NT2/D1 (cell line): Measurements from ENCODE around the gene EPN1.

ENCODE experiments used
- SUZ12 ChIP-seq: IDR thresholded peaks from 2 replicates; pipeline ENCODE4 v1.6.1; 2011; ENCODE audit not compliant: insufficient read length, insufficient read depth; ENCODE audit errors: extremely low read depth
- YY1 ChIP-seq: IDR thresholded peaks from 2 replicates; pipeline ENCODE4 v1.6.1; 2011; ENCODE audit not compliant: insufficient read length, insufficient read depth
- ZNF274 ChIP-seq: IDR thresholded peaks from 2 replicates; pipeline ENCODE4 v1.6.1; 2011; ENCODE audit warnings: mild to moderate bottlenecking, low read depth, low read length

DNA sequence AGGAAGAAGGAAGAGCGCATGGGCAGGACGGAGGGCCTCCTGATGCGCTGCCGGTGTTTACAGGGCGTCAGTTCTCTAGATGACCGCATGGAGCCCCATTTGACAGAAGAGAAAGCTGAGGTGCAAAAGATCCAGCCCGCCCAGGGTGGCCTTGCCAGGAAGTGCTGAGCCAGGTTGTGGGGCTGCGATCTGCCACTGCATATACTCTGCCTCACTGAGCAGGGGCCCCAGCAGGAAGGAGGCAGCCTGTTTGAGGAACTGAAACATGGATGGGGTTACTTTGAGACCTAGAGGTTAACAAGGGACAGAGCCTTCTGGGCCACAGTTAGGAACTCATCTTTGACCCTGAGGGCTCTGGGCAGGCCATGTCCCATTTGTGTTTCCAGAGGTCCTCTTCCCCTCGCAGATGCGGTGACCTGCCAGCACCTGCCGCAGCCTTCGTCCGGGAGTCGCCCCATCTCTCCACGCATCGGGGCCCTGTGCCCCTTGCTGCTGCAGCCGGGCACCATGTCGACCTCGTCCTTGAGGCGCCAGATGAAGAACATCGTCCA, 3.2 kb downstream of the EPN1 start:
- TF ChIP-seq YY1 (no peak), ZNF274 (no peak), SUZ12 (no peak)
